DMS79 (cell line): ENCODE results near the gene UBLCP1.
"Not testable (repeated sequence)": the region's sequence is repeated elsewhere in the genome, so short reads cannot be mapped to it uniquely, and the experiment has no call there.

ENCODE experiments used
- DNase-seq: peaks from one replicate; lab custom pipeline; 2025; lab: John Stamatoyannopoulos, UW

The UBLCP1 gene

GRCh38 chr5:159262859-159263568, at the start of gene UBLCP1:
TSS of gene UBLCP1 (plus strand) at chr5:159263290. CDS start at chr5:159268916, 5,626 bp downstream.
- DNase-seq = peak; percentile 59

DNA sequence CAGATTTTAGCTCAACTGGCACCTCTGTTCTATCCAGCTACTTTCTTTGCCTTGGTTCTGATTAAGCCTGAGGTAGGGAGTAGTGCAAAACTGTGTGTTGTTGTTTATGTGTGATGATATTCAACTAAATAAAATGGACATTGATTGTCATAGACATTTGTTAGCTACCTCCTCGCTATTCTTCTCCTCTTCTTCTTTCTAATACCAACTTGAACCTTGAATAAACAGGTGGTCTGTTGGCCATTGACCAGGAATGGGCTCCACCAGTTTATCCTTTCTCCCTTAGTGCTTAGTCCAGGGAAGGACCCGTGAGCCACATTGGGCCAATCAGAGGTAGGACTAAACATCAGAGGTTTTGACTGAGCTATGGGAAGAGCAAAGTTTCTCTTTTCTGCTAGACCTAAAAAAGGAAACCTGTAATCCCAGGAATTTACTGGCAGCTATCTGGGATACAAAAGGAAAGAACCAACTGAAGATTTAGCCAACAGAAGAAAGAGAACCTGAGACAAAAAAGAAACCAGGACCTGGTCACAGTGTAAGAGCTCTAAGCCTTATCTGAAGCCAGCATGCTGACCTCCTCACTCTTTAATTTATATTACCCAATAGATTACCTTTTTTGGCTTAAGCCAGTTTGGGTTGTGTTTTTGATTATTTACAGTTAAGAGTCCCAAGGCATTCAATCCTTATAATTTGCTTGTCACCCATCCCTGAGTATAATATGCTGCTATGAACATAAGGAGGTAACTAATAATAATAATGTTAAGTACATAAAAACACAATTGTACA, 48.4 kb upstream of the UBLCP1 start:
- DNase-seq = no peak

- no peak for DNase-seq
These were observed 47.2 kb upstream of the UBLCP1 start for GRCh38 chr5:159215886-159216285.

DNA sequence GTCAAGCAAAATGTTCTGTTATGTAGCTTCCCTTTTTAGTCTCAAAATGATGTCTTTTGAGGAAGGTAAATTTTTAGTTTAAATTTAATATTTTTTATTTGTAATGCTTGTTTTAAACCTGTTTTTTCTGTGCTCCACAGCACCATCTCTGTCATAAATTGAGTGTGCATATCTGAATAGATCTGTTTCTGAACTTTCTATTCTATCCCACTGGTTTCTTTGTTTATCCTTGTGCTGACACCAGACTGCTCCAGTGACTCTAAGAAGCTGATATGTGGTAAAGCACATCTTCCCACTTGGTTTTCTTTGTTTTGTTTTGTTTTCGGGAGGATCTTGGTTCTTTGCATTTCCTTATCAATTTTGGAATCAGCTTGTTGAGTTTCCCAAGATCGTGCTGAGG, 46.6 kb upstream of the UBLCP1 start:
- DNase-seq = no peak

DNA sequence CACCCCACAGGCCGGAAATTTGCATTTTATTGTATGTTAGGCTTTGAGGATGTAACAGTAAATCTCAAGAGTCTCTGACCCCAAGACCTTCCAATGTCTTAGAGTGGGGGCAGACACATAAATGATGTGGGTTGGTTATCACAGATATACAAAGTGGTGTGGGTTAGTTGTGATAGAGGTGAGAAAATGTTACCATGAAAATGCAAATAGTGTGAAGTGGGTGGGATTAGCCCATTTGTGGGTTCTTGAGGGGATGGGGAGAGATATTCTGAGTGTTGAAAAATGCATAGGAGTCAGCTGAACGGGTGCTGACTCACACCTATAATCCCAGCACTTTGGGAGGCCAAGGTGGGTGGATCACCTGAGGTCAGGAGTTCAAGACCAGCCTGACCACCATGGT, 45.9 kb upstream of the UBLCP1 start:
- no peak for DNase-seq

DNA sequence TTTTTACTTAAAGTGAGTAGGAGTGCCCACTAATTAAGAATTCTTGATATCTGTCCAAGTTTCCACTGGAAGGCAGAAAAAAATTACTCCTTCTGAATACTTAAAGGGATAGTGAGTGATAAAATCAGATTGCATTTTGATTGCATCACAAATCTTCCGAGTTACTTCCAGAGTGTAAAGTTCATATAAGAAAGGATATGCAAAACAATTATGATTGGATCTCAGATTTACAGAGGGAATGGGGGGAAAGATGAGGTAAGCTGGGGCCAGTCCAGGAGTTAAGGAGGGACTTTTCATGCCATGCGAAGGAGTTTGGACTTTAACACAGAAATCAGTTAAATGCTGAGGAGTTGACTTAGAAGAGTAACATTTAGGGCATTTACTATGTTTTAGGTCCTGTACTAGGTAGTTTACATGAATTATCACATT, 44.5 kb upstream of the UBLCP1 start:
- no peak for DNase-seq

GRCh38 chr5:159220206-159220605, 42.9 kb upstream of the UBLCP1 start:
- DNase-seq = no peak

GRCh38 chr5:159223469-159223868, 39.6 kb upstream of the UBLCP1 start:
- DNase-seq = no peak

DNA sequence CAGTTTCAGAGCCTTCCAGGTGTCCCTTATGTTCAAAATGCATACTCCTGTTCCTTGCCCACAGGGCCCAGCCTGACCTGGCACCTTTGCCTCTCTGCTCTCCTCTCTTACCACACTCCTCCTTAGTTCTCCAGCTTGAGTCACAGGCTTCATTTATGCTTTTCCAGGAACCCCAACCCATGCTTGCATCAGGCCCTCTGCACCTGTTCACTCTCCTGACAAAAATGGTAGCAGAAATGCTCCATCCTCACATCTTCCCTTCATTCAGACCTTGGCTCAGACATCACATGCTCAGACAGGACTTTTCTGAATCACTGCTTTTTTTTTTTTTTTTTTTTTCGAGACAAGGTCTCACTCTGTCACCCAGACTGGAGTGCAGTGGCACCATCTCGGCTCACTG, 38.6 kb upstream of the UBLCP1 start:
- DNase-seq = no peak

- no peak for DNase-seq
These were observed 36.6 kb upstream of the UBLCP1 start for GRCh38 chr5:159226451-159226850.

GRCh38 chr5:159227452-159227851, 35.6 kb upstream of the UBLCP1 start:
- DNase-seq = no peak

GRCh38 chr5:159228097-159228496, 35.0 kb upstream of the UBLCP1 start:
- DNase-seq = not testable (repeated sequence)

GRCh38 chr5:159230657-159231056, 32.4 kb upstream of the UBLCP1 start:
- no peak for DNase-seq

- DNase-seq = no peak
These were observed 31.9 kb upstream of the UBLCP1 start for GRCh38 chr5:159231167-159231566.

- not testable (repeated sequence) for DNase-seq
These were observed 27.1 kb upstream of the UBLCP1 start for GRCh38 chr5:159235871-159236520.

DNA sequence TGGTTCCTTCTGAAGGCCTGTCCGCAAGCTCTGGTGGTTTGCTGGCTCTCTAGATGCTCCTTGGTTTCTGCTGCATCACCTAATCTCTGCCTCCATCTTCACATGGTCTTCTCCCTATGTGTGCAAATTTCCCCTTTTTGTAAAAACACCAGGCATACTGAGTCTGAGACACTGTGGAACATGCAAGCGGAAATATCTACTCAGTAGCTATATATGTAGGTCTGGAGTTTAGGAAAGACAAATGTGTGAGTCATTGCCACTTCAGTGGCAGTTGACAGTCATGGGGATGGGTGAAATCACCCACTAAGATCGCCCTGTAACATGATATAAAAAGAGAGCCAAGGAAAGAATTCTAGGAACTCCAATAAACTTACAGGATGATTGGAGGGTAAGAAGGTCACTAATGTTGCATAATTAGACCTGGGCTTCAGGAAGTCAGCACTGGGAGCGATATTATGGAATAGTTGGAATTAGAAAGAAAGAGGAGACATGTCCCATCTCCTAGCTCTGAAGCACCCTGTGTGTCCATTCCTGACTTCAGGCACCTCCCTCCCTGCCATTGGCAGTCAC, 22.7 kb upstream of the UBLCP1 start:
- DNase-seq = no peak

DNA sequence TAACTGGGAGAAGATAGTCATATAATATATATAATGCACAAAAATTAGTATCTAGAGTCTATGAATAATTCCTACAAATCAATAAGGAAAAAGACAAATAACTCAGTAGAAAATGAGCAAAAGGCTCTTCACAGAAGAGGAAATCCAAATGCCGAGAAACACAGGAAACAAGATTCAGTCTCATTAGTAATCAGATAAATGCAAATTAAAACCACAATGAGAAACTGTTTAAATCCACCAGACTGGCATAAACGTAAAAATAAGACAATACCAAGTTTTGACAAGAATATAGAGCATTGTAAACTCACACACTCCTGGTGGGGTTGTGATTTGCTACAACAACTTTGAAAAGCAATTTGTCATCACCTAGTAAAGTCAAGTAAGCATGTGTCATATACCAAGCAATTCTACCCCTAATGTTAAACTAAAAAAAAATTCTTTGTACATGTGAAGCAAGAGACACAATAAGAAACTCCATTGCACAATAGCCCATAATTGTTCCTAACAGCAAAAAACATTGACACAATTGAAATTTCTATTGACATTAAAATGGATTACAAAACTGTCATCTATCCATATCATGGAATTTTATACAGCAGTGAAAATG, 21.0 kb upstream of the UBLCP1 start:
- DNase-seq = no peak

GRCh38 chr5:159242656-159243055, 20.4 kb upstream of the UBLCP1 start:
- no peak for DNase-seq

DNA sequence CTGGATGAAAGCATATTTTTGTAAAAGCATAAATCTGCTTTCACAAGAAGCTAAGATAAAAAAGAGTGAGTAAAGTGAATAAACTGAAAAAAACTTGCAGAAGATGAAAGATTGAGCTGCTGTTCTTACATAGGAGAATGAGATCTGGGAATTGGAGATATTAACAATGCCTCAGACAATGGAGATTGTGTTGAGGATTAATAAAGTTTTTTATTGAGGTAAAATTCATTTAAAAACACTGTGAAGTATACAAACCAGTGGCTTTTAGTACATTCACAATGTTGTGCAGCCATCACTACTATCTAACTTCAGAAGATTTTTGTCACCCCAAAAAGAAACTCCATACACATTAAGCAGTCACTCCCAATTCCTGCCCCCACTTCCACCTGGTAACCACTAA, 19.7 kb upstream of the UBLCP1 start:
- no peak for DNase-seq

GRCh38 chr5:159244163-159244562, 18.9 kb upstream of the UBLCP1 start:
- DNase-seq = no peak

- no peak for DNase-seq
These were observed 18.2 kb upstream of the UBLCP1 start for GRCh38 chr5:159244890-159245289.

GRCh38 chr5:159249158-159249557, 13.9 kb upstream of the UBLCP1 start:
- DNase-seq = no peak
